Mammary epithelial cell (primary cell): ENCODE results near the gene H2AZ2.

Source experiments
- EZH2 ChIP-seq: IDR thresholded peaks from 2 replicates; pipeline ENCODE4 v1.6.1; 2012; ENCODE audit warnings: low read length, inconsistent platforms, borderline replicate concordance
- TF ChIP-seq, protein P1 (sequence below), 2 donors: IDR thresholded peaks in 1 of 2; conservative IDR thresholded peaks in 1 of 2; 2 replicates each; pipeline ENCODE4 v1.5.1; 2011 to 2012; ENCODE audit warnings: inconsistent platforms in 2 of 2, low read length in 2 of 2, mild to moderate bottlenecking in 2 of 2, control low read depth in 1 of 2, low read depth in 1 of 2; ENCODE audit not compliant: insufficient read depth in 1 of 2; ENCODE audit errors: extremely low read depth in 1 of 2

DNA sequence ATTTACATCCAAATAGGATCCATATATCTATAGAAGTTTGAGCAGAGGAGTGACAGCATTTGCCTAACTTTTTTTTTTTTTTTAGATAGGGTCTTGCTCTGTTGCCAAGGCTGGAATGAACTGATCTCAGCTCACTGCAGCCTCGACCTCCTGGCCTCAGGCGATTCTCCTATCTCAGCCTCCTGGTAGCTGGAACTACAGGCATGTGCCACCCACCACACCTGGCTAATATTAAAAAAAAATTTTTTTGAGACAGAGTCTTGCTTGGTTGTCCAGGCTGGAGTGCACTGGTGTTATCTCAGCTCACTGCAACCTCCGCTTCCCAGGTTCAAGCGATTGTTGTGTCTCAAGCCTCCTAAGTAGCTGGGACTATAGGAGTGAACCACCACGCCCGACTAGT is 36.3 kb downstream of the H2AZ2 start:
- TF ChIP-seq, protein P1, sequence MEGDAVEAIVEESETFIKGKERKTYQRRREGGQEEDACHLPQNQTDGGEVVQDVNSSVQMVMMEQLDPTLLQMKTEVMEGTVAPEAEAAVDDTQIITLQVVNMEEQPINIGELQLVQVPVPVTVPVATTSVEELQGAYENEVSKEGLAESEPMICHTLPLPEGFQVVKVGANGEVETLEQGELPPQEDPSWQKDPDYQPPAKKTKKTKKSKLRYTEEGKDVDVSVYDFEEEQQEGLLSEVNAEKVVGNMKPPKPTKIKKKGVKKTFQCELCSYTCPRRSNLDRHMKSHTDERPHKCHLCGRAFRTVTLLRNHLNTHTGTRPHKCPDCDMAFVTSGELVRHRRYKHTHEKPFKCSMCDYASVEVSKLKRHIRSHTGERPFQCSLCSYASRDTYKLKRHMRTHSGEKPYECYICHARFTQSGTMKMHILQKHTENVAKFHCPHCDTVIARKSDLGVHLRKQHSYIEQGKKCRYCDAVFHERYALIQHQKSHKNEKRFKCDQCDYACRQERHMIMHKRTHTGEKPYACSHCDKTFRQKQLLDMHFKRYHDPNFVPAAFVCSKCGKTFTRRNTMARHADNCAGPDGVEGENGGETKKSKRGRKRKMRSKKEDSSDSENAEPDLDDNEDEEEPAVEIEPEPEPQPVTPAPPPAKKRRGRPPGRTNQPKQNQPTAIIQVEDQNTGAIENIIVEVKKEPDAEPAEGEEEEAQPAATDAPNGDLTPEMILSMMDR (conservative IDR thresholded peaks at IDR 0.05 in 1 of 2, IDR thresholded peaks at IDR 0.05 in 1 of 2; ENCODE audit: extremely low read depth in 1 of 2, insufficient read depth in 1 of 2, low read depth in 1 of 2, low read length in 2 of 2), result no peak
- TF ChIP-seq EZH2, result no peak
